H1 (cell line): Measurements from ENCODE around the gene RAB5B.

Experiments used
- BACH1 ChIP-seq: IDR thresholded peaks from 2 replicates; pipeline ENCODE4 v1.6.1; 2012; ENCODE audit warnings: low read length, improper control_type of control experiment
- CHD2 ChIP-seq: IDR thresholded peaks from 2 replicates; pipeline ENCODE4 v1.6.1; 2012; ENCODE audit warnings: low read length, improper control_type of control experiment
- CTCF ChIP-seq, 3 experiments: IDR thresholded peaks; 1 replicate in 2 of 3; 2 replicates in 1 of 3; pipeline versions ENCODE4 v1.5.1 to v1.6.1; 2011; ENCODE audit warnings: low read length in 3 of 3, mild to moderate bottlenecking in 3 of 3, inconsistent platforms in 2 of 3, low read depth in 1 of 3, moderate library complexity in 1 of 3; ENCODE audit not compliant: insufficient read depth in 1 of 3; ENCODE audit errors: control extremely low read depth in 1 of 3
- EP300 ChIP-seq, 2 experiments: IDR thresholded peaks; 1 replicate in 1 of 2; 2 replicates in 1 of 2; pipeline ENCODE4 v1.6.1; 2011 to 2012; ENCODE audit warnings: low read depth in 2 of 2, low read length in 2 of 2, mild to moderate bottlenecking in 2 of 2, borderline replicate concordance in 1 of 2, inconsistent platforms in 1 of 2, moderate library complexity in 1 of 2
- GABPA ChIP-seq: IDR thresholded peaks from 2 replicates; pipeline ENCODE4 v1.6.1; 2011; ENCODE audit warnings: mild to moderate bottlenecking, low read length, moderate library complexity, borderline replicate concordance; ENCODE audit not compliant: insufficient read depth
- HDAC2 ChIP-seq, 2 experiments: fragments of 300-600 bp in 1 of 2; sonication (generic) in 1 of 2; IDR thresholded peaks; 2 replicates each; pipeline ENCODE4 v1.6.1; 2011 to 2012; ENCODE audit warnings: low read depth in 2 of 2, low read length in 2 of 2, mild to moderate bottlenecking in 2 of 2, moderate library complexity in 2 of 2, borderline replicate concordance in 1 of 2, inconsistent platforms in 1 of 2
- POLR2A ChIP-seq, 2 experiments: IDR thresholded peaks; 1 replicate in 1 of 2; 2 replicates in 1 of 2; pipeline ENCODE4 v1.6.1; 2011; ENCODE audit warnings: low read depth in 2 of 2, low read length in 2 of 2, mild to moderate bottlenecking in 2 of 2; ENCODE audit errors: control extremely low read depth in 1 of 2

- no peak for TF ChIP-seq CHD2
- no peak for TF ChIP-seq HDAC2 (IDR thresholded peaks at IDR 0.05; ENCODE audit: borderline replicate concordance in 1 of 2, low read depth in 2 of 2, low read length in 2 of 2)
- no peak for TF ChIP-seq EP300 (IDR thresholded peaks at IDR 0.05; ENCODE audit: borderline replicate concordance in 1 of 2, low read depth in 2 of 2, low read length in 2 of 2)
- TF ChIP-seq POLR2A (IDR thresholded peaks at IDR 0.05; ENCODE audit: control extremely low read depth in 1 of 2, low read depth in 2 of 2, low read length in 2 of 2), result no peak
- no peak for TF ChIP-seq GABPA
- no peak for TF ChIP-seq CTCF (IDR thresholded peaks at IDR 0.05; ENCODE audit: control extremely low read depth in 1 of 3, insufficient read depth in 1 of 3, low read depth in 1 of 3, low read length in 3 of 3)
- no peak for TF ChIP-seq BACH1
These were observed 27.3 kb upstream of the RAB5B start for GRCh38 chr12:55946553-55946952.
